ENCODE results near the gene TRPV5.
"Not testable (repeated sequence)": the region's sequence is repeated elsewhere in the genome, so short reads cannot be mapped to it uniquely, and the experiment has no call there.

TRPV5 gene

DNA sequence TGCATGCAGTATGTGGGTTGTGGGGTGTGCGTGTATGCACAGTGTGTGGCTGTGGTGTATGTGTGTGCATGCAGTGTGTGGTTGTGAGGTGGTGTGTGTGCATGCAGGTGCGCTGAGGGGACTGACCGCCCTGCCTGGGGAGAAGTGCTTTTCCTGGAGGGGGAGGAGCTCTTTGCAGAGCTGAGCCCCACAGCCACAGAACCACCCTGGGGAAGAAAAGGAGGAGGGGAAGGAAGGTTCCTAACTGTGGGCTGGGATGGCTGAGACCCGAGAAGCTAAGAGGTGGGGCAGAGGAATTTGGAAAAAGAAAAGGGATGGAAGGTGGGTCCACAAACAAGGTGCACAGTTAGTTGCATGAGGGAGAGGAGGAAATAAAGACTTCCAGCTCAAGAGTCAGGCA lies at the start of gene TRPV5:
TSS of gene TRPV5 (minus strand) at position 123 of the 400 bp plus-strand sequence. CDS start 287 bp downstream, outside the sequence.
- no peak within 1 kb of the TSS for H3K4me3 ChIP-seq (ENCODE audit: low read depth, low read length)
- TF ChIP-seq, protein P1, sequence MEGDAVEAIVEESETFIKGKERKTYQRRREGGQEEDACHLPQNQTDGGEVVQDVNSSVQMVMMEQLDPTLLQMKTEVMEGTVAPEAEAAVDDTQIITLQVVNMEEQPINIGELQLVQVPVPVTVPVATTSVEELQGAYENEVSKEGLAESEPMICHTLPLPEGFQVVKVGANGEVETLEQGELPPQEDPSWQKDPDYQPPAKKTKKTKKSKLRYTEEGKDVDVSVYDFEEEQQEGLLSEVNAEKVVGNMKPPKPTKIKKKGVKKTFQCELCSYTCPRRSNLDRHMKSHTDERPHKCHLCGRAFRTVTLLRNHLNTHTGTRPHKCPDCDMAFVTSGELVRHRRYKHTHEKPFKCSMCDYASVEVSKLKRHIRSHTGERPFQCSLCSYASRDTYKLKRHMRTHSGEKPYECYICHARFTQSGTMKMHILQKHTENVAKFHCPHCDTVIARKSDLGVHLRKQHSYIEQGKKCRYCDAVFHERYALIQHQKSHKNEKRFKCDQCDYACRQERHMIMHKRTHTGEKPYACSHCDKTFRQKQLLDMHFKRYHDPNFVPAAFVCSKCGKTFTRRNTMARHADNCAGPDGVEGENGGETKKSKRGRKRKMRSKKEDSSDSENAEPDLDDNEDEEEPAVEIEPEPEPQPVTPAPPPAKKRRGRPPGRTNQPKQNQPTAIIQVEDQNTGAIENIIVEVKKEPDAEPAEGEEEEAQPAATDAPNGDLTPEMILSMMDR (IDR thresholded peaks at IDR 0.05; ENCODE audit: borderline replicate concordance, insufficient read depth, low read depth, low read length): no peak

DNA sequence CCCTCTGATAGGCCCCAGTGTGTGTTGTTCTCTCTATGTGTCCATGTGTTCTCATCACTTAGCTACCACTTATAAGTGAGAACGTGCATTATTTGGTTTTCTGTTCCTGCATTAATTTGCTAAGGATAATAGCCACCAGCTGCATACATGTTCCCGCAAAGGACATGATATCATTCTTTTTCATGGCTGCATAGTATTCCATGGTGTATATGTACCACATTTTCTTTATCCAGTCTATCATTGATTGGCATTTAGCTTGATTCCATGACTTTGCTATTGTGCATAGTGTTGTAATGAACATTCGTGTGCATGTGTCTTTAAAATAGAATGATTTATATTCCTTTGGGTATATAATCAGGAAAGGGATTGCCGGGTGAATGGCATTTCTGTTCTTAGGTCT lies 44.9 kb upstream of the TRPV5 start:
- not testable (repeated sequence) for H3K4me3 ChIP-seq (ENCODE audit: low read depth, low read length)

DNA sequence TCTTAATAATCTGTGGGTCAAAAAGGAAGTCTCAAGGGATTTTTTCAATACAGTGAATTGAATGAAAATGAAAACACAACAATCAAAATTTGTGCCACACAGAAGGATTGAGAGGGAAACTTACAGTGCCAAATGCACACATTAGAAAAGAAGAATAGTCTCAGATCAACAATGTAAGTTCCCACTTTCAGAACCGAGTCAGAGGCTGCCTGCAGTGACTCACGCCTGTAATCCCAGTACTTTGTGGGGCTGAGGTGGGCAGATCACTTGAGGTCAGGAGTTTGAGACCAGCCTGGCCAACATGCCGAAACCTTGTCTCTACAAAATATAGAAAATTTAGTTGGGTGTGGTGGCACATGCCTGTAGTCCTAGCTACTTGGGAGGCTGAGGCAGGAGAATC lies 41.1 kb upstream of the TRPV5 start:
- H3K4me3 ChIP-seq (ENCODE audit: low read depth, low read length): no peak overlapping the region
- TF ChIP-seq, protein P1 (IDR thresholded peaks at IDR 0.05; ENCODE audit: borderline replicate concordance, insufficient read depth, low read depth, low read length): no peak

DNA sequence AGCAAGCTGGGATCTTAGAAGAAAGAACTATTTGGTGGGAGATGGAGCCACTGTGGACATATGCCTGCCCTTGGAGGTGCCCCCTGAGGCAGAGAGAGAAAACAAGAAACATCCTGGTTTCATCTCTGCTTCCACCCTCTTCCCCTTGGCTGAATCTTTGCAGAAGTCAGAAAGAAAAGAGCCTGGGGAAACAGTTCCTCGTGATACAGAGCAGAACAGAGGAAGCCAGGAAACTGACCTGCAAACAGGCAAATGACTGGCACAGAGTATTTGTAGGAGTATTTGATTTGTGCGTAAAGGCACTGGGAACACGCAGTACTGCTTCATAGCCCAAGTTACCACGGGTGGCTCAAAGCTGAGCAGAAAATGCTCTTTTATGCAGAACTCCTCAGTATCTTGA lies 35.6 kb upstream of the TRPV5 start:
- TF ChIP-seq, protein P1 (IDR thresholded peaks at IDR 0.05; ENCODE audit: borderline replicate concordance, insufficient read depth, low read depth, low read length): no peak
- no peak overlapping the region for H3K4me3 ChIP-seq (ENCODE audit: low read depth, low read length)

DNA sequence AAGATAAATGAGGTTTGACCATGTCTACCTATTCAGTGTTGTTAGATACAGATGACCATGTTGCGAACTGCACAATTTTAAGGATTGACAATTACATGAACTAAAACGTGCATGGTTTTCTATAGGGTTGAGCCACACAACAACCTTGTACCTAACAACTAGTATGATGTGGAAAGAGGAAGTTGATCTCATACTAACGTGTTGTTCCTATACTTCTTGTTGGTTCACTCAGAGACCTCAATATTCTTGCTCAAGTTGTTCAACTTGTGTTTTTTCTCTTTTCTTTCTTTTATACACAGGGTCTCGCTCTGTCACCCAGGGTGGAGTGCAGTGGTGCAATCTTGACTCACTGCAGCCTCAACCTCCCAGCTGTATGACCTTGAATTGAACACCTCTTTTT lies 34.7 kb upstream of the TRPV5 start:
- H3K4me3 ChIP-seq (ENCODE audit: low read depth, low read length): no peak overlapping the region
- TF ChIP-seq, protein P1 (IDR thresholded peaks at IDR 0.05; ENCODE audit: borderline replicate concordance, insufficient read depth, low read depth, low read length): no peak

DNA sequence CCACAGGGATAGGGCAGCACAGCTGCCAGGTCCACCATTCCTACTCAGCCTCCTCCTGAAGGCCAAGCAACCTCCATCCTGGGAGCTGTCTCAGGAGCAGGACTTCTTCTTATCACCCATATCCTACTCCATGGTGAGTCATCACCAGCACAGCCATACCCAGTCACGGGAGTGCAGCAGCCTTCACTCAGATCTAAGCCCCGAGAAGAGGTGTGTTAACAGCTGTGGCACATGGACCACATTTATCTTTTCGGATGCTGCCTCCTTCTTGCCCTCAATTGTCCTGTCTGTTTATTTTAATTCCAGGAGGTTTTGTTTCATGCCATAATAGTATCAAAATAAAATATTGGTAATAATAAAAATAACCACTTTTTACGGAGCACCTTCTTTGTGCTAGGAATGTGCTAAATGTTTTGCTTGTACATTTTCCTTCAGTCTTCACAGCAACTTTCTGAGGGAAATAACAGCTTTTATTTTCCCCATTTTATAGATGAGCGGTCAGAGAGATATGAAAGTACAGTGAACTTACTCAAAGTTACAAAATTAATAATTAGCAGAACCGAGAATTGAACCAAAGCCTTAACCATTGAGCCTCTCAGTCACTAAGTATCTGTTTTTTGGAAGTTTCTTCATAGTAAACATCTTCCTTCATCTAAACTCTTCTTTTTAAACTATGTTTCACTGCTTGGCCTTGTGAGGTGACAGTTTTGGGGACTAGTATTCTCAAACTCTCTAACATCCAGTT lies 31.1 kb upstream of the TRPV5 start:
- no peak overlapping the region for H3K4me3 ChIP-seq (ENCODE audit: low read depth, low read length)
- TF ChIP-seq, protein P1 (IDR thresholded peaks at IDR 0.05; ENCODE audit: borderline replicate concordance, insufficient read depth, low read depth, low read length): no peak

DNA sequence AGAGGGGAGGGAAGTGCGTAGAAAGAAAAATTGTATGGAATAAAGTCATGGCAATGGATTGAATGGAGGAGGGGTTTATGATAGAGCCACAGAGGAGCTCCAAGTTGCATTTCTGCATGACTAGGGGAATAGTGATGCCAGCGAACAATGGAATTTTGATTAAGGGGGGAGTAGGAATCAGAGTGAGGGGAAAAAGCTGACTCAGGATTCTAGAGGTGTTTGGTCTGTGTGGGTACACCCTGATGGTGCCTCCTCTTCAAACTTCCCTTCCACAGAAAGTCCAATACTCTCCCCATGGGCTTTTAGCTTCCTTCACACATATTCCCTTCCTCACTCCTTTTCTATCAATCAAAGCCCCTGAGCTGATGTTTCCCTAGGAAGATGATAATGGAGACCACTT lies 30.4 kb upstream of the TRPV5 start:
- TF ChIP-seq, protein P1 (IDR thresholded peaks at IDR 0.05; ENCODE audit: borderline replicate concordance, insufficient read depth, low read depth, low read length): no peak

More for the DNA sequence above, 30.4 kb upstream of the TRPV5 start:
- H3K4me3 ChIP-seq (ENCODE audit: low read depth, low read length): no peak overlapping the region

Measured in GM12875 (cell line).